ENCODE data around the gene ECI2.

DNA sequence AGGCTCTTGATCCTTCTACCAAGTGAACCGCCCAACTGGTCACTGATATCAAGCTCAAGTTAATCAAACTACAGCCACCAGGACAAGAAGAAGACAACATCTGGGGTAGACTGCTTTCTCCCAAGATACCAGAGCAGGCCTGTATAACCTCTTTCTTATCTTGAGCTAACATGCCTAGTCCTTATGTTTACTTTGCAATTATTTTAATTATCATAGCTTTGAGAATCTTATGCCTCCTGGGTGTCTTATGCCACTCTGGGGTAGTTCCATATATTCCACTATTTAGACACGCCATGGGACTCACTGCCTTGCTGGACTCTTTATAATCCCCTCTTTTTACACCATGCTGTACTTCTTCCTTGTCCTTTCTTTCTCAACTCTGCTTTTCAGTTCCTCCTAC is 41.5 kb upstream of the ECI2 start:
- no peak for TF ChIP-seq CTCF (IDR thresholded peaks at IDR 0.05)
- TF ChIP-seq NRF1 (IDR thresholded peaks at IDR 0.05; ENCODE audit: low read depth, low read length) = no peak
- TF ChIP-seq EP300 (IDR thresholded peaks at IDR 0.05; ENCODE audit: borderline replicate concordance in 1 of 2, low read depth in 1 of 2, low read length in 1 of 2) = no peak
- TF ChIP-seq REST (IDR thresholded peaks at IDR 0.05; ENCODE audit: low read depth, low read length) = no peak
- TF ChIP-seq POLR2AphosphoS5 (IDR thresholded peaks at IDR 0.05; ENCODE audit: low read depth, low read length) = no peak
- no peak for TF ChIP-seq ELF1 (IDR thresholded peaks at IDR 0.05)
- TF ChIP-seq GATA2 (CRISPR knock-in tag; IDR thresholded peaks at IDR 0.05) = no peak
